ENCODE results near the gene NEK1. TPM values are rescaled to one million over a fixed set of nuclear protein-coding genes. Genes with fewer than 3 reads are reported as not detected.
"Not testable (repeated sequence)": the region's sequence is repeated elsewhere in the genome, so short reads cannot be mapped to it uniquely, and the experiment has no call there.

NEK1 gene
- total RNA-seq, 4 donors from 2014 or later, result 18.8 to 33.8 (median 25.0) TPM

- H3K4me1 ChIP-seq, result no peaks in the 10 kb centered on the region
- DNase-seq, result no peak
Measured at GRCh38 chr4:169458575-169458974, 153.8 kb downstream of the NEK1 start.

GRCh38 chr4:169452644-169453043 is 159.7 kb downstream of the NEK1 start:
- H3K36me3 ChIP-seq; H3K27me3 ChIP-seq; H3K4me1 ChIP-seq; H3K4me3 ChIP-seq; intact Hi-C loops (cut with DNase I; ENCODE audit: low total_unique reads); H3K9me3 ChIP-seq; DNase-seq; H3K27ac ChIP-seq: not testable (repeated sequence)

More at GRCh38 chr4:169458575-169458974, 153.8 kb downstream of the NEK1 start:
- no peak for TF ChIP-seq POLR2A (IDR thresholded peaks at IDR 0.05)
- no peak for TF ChIP-seq CTCF (IDR thresholded peaks at IDR 0.05)
- Histone ChIP-seq H3K4me3 (no peak overlapping the region), H3K27ac (no peak overlapping the region), H3K9me3 (no peaks in the 10 kb centered on the region), H3K27me3 (no peaks in the 10 kb centered on the region), H3K36me3 (no peaks in the 10 kb centered on the region)
- intact Hi-C loops (cut with DNase I; ENCODE audit: low total_unique reads), result no loop called here

- peaks cover 0 to 12% of the 10 kb centered on the region in 2 donors for H3K9me3 ChIP-seq
- H3K27me3 ChIP-seq; H3K4me3 ChIP-seq; intact Hi-C loops (cut with DNase I; ENCODE audit: low total_unique reads); H3K36me3 ChIP-seq; H3K27ac ChIP-seq; DNase-seq; H3K4me1 ChIP-seq: not testable (repeated sequence)
Measured at GRCh38 chr4:169448935-169449334, 163.4 kb downstream of the NEK1 start.

- no peak for DNase-seq
- H3K4me3 ChIP-seq, result no peak overlapping the region
- TF ChIP-seq POLR2A (IDR thresholded peaks at IDR 0.05), result no peak
- no peak for TF ChIP-seq CTCF (IDR thresholded peaks at IDR 0.05)
- H3K4me1 ChIP-seq, result no peaks in the 10 kb centered on the region
- peaks cover 0 to 17% of the 10 kb centered on the region in 2 donors for H3K9me3 ChIP-seq
- no peaks in the 10 kb centered on the region for H3K36me3 ChIP-seq
- H3K27ac ChIP-seq, result no peak overlapping the region
- intact Hi-C loops (cut with DNase I; ENCODE audit: low total_unique reads), result no loop called here
- H3K27me3 ChIP-seq, result no peaks in the 10 kb centered on the region
Measured at GRCh38 chr4:169446824-169447223, 165.6 kb downstream of the NEK1 start.

GRCh38 chr4:169443748-169444147 is 168.6 kb downstream of the NEK1 start:
- H3K36me3 ChIP-seq, result no peaks in the 10 kb centered on the region
- DNase-seq, result no peak
- intact Hi-C loops (cut with DNase I; ENCODE audit: low total_unique reads), result no loop called here

GRCh38 chr4:169440446-169440845 is 171.9 kb downstream of the NEK1 start:
- no peaks in the 10 kb centered on the region for H3K27me3 ChIP-seq
- DNase-seq, result no peak
- TF ChIP-seq CTCF (IDR thresholded peaks at IDR 0.05), result no peak
- no peak for TF ChIP-seq POLR2A (IDR thresholded peaks at IDR 0.05)
- peaks cover 0 to 10% of the 10 kb centered on the region in 2 donors for H3K9me3 ChIP-seq
- intact Hi-C loops (cut with DNase I; ENCODE audit: low total_unique reads), result no loop called here
- no peak overlapping the region for H3K27ac ChIP-seq
- no peaks in the 10 kb centered on the region for H3K4me1 ChIP-seq
- no peak overlapping the region for H3K4me3 ChIP-seq
- H3K36me3 ChIP-seq, result no peaks in the 10 kb centered on the region

More at GRCh38 chr4:169443748-169444147, 168.6 kb downstream of the NEK1 start:
- no peak overlapping the region for H3K27ac ChIP-seq
- no peaks in the 10 kb centered on the region for H3K27me3 ChIP-seq
- peaks cover 0 to 17% of the 10 kb centered on the region in 2 donors for H3K9me3 ChIP-seq
- TF ChIP-seq POLR2A (IDR thresholded peaks at IDR 0.05) (no peak), CTCF (IDR thresholded peaks at IDR 0.05) (no peak)
- H3K4me1 ChIP-seq, result no peaks in the 10 kb centered on the region
- H3K4me3 ChIP-seq, result no peak overlapping the region

All from uterus (tissue), 4 donors.